ENCODE measurements around the gene RNU1-3.
"Not testable (repeated sequence)": the region's sequence is repeated elsewhere in the genome, so short reads cannot be mapped to it uniquely, and the experiment has no call there.

- not testable (repeated sequence) for TF ChIP-seq HOMEZ (CRISPR knock-in tag; IDR thresholded peaks at IDR 0.05; ENCODE audit: low read depth); ZNF354B (CRISPR knock-in tag; IDR thresholded peaks at IDR 0.05); GABPA (IDR thresholded peaks at IDR 0.05; ENCODE audit: low read depth, low read length); GABPA (CRISPR knock-in tag; IDR thresholded peaks at IDR 0.05; ENCODE audit: low read depth)
Measured at GRCh38 chr1:16680366-16680765, 13.6 kb upstream of the RNU1-3 start.

Data from HepG2 (cell line).